ENCODE results near the gene CAP2.
A peak's percentile ranks its signal among the peaks of the same experiment; 100 is the strongest.
"Not testable (repeated sequence)": the region's sequence is repeated elsewhere in the genome, so short reads cannot be mapped to it uniquely, and the experiment has no call there.

CAP2 gene

DNA sequence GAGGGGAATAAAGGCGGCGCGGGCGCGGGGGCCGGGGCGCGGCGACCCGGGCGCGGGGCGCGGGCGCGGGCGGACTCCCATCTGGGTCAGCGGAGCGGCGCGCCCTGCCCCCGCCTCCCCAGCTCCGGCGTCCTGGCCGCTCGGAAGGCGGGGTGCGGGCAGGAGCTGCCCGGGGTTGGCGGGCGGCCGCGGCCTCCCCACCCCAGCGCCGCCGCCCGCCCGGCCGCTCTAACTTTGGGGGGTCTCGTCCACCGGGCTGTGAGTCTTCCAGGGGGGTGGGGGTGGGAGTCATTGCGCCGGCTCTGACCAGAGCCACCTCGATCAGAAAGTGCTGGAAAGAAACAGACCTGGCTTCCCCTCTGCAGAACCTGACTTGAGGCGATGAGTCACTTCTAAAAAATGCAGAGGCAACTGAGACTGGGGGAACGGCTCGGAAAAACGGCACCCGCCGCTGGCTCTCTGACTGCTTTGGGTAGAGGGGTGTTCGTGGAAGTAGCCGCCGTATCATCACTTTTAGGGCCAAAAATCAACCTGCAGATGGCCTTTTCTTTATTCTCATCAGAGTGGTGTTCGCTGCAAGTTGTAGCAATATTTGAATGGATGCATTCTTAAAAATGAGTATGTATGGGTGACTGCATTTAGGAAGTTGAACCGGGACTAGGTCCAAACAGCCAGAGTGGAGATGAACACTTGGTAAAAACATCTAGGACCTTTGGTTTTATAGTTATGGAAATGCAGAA lies 667 bp downstream of the CAP2 start:
- peak in 40 of 42 donors; percentile 14 to 79 (median 40) for DNase-seq
- intact Hi-C loops (cut with DNase I) = no loop called here

DNA sequence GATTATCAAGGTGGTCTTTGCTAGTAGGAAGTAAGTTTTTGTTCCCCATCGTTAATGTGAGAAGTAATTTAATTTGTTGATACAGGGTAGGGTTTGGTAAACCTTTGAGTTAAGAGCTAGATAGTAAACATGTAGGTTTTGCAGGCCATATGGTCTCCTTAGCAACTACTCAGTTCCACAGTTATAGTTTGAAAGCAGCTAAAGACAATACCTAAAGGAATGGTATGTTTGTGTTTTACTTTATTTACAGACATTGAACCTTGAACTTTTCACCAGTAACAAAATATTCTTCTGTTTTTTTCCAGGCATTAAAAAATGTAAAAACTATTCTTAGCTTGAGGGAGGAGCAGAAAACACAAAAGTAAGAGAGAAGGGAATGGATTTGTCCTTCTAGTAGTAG lies 1.7 kb downstream of the CAP2 start:
- no peak for DNase-seq
- intact Hi-C loops (cut with DNase I) = no loop called here

DNA sequence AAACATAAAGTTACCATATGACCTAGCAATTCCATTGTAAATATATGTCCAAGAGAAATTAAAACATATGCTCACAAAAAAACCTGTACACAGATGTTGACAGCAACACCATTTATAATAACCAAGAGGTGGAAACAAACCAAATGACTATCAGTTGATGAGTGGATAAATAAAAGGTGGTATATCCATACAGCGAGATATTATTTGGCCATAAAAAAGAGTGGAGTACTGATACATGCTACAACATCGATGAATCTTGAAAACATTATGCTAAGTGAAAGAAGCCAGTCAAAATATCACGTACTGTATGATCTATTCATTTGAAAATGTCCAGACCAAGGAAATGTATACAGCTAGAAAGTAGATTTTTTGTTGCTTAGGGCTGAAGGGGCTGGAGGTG lies 2.9 kb downstream of the CAP2 start:
- intact Hi-C loops (cut with DNase I) = no loop called here

GRCh38 chr6:17397764-17398194 lies 4.4 kb downstream of the CAP2 start:
- no peak for DNase-seq
- intact Hi-C loops (cut with DNase I) = no loop called here

More for the DNA sequence above, 2.9 kb downstream of the CAP2 start:
- no peak for DNase-seq

GRCh38 chr6:17405181-17405943 lies 12.0 kb downstream of the CAP2 start:
- intact Hi-C loops (cut with DNase I) = not testable (repeated sequence)

DNA sequence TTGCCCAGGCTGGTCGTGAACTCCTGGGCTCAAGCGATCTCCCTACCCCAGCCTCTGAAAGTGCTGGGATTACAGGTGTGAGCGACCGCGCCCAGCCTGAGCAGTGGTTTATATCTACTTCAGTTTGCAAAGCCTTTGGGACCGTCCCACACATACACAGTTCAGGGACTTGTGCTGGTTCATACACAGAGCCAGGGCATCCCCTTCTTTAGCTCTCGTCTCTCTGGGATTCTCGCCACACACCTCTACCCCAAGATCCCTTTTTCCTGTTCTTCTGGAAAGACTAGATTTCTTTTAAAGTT lies 12.5 kb downstream of the CAP2 start:
- intact Hi-C loops (cut with DNase I) = no loop called here
- DNase-seq = no peak

More at GRCh38 chr6:17405181-17405943, 12.0 kb downstream of the CAP2 start:
- not testable (repeated sequence) for DNase-seq

DNA sequence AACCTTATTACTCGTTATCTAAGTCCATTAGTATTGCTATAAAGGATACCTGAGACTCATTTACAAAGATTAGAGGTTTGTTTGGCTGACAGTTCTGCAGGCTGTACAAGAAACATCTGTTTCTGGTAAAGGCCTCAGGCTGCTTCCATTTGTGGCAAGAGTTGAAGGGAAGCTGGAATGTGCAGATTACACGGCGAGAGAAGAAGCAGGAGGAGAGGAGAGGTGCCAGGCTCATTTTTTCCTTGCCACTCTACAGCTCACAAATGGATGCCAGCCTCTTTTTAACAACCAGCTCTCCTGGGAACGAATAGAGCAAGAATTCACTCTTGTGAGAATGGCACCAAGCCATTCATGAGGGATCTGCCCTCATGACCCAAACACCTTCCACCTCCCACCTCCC lies 14.7 kb downstream of the CAP2 start:
- no peak for DNase-seq
- intact Hi-C loops (cut with DNase I) = no loop called here

DNA sequence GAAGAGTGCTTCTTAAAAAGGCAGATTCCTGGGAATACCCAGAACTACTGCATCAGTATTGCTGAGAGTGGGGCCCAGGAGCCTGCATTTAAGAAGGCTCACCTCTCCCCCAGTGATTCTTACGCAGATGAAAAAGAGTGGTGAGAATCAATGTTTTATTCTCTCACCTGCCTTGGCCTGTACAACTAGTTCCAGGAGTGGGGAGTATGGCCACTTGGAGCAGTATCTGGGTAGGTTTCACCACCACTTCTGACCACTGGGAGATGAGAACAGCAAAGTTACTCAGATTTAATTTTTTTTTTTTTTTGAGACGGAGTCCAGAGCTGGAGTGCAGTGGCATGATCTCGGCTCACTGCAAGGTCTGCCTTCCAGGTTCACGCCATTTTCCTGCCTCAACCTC lies 16.9 kb downstream of the CAP2 start:
- intact Hi-C loops (cut with DNase I) = no loop called here
- no peak for DNase-seq

DNA sequence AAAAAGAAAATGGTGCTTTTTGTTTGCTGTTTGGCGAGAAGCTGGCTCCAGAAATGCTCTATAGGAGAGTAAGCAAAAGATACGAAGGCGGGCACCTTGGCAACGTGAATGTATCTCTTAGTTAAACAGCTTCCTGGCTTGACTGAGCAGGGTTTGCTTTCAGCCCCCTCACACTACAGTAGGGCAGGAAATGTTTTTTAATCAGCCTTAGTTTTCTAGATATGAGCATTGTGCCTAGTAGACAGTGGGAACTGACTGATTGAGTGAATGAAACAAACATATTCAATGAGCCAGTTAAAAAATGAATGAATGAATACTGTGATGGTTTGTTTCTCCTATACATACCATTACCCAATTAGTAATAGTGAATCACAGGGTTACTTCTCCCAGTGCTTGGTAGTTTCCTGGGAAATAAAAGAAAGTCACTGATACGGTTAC lies 19.9 kb downstream of the CAP2 start:
- intact Hi-C loops (cut with DNase I) = no loop called here
- DNase-seq = peak in 19 of 42 donors; percentile 9 to 70 (median 27)

DNA sequence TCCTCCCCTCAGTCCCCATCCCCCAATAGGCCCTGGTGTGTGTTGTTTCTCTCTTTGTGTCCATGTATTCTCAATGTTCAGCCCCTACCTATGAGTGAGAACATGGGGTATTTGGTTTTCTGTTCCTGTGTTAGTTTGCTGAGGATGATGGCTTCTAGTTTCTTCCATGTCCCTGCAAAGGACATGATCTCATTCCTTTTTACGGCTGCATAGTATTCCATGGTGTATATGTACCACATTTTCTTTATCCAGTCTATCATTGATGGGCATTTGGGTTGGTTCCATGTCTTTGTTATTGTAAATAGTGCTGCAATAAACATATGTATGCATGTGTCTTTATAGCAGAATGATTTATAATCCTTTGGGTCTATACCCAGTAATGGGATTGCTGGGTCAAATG lies 21.0 kb downstream of the CAP2 start:
- intact Hi-C loops (cut with DNase I); DNase-seq: not testable (repeated sequence)

- intact Hi-C loops (cut with DNase I) = no loop called here
- DNase-seq = peak in 12 of 42 donors; percentile 11 to 46 (median 27)
Measured at GRCh38 chr6:17415321-17415720, 21.9 kb downstream of the CAP2 start.

GRCh38 chr6:17416806-17417205 lies 23.4 kb downstream of the CAP2 start:
- intact Hi-C loops (cut with DNase I) = no loop called here
- DNase-seq = no peak

DNA sequence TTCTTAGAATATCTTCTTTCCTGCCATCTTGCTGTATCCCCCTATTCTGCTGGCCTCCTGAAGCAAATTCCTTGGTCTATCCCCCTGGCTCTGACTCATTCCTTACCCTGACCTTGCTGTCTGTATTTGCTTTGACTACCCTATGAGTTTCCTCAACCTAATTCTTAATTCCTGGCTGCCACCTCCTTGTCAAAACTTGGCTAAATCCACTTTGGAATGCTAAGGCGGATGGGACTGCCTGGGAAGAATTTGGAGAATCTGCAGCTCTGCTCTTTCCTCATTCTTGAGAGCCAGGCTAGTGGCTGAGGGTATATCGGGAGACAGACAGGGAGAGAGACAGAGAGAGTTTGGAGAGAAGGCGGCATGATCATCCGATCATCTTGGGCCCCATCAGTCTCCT lies 24.4 kb downstream of the CAP2 start:
- no peak for DNase-seq
- intact Hi-C loops (cut with DNase I) = no loop called here

DNA sequence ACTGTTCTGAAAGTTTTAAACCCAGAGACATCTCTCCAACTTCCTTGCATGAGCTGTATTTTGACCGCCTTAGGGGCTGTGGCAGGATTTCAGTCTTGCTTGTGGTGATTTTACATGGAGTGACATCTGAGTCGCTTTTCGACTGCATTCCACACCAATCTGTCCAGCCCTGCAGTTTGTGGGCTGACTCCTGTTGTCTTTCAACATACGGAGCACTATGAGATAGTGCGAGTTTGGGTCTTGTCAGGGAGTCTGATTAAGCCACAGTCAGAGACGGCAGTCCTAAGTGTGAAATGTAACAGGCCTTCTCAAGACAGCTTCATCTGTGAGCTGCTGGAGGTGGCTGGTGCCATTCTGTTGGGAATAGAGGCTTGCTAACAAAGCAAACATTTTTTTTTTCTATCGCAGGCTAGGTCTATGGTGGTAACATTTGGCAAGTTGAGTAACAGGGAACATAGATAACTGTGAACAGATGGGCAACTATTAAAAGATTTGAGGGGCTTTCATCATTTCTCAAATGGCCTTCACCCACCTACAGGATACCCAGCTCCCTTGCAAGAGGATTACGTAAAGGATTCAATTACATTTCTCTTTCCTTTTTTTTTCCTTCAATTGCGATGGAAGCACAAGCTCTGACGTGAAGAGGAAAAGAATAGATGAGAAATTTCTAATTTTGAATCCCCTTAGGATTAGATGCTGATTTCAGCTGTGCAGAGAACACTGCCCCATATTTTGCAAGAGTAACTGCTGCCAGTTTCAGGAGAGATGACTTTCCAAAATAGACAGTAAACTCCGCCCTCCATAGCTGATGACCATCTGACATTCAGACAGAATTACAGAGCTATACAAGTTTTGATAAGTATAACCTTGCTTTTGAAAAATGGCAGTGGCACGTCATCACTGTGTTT lies 25.1 kb downstream of the CAP2 start:
- intact Hi-C loops (cut with DNase I) = no loop called here
- no peak for DNase-seq

DNA sequence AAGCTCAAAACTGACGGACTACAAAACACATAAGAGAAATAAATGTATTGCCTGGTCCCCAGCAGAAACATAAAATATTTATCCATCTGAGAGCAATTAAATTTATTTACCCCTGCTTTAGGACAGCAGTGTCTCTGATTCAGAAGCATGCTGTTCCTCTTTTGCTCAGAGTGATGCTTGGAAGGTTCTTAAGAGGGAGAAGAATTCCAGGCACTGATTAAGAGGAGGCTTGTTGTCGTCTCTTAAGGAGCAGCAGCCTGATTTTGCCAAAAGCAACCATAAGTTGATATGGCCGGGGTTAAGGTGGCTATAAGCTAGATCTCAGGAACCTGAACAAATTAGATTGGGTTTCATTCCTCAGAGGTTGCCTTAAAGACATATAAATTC lies 25.8 kb downstream of the CAP2 start:
- intact Hi-C loops (cut with DNase I) = no loop called here
- no peak for DNase-seq

DNA sequence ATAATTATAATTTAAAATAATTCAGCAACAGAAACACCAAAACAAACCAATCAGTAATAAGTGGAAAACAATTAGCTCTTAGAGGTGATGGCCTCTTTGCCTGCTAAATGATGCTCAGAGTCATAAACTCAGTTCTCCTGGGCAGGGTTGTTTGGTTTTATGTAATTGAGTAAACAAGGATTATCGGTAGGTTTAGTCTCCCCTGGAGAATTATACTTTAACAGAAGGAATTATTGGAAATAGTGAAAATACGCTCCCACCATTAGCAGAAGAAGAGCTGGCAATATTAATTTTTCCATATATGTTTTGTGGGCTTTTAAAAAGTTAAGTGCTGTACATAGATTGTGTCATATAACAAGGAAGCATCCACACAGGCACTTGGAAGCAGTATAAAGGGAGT lies 27.0 kb downstream of the CAP2 start:
- DNase-seq = no peak
- intact Hi-C loops (cut with DNase I) = no loop called here

DNA sequence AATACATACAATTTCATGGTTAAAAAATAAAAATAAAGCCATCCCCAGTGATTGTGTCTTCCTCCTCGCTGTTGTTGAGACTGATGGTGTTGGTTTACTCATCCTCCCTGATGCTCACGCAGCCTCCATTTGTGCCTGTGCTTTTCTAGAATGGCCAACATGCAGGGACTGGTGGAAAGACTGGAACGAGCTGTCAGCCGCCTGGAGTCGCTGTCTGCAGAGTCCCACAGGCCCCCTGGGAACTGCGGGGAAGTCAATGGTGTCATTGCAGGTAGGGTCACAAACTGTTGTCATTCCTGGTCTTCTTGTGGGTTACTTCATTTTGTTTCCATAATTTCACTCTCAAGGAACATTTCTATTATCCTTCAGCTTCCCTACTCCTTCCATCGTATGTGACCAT lies 28.0 kb downstream of the CAP2 start:
- no peak for DNase-seq
- intact Hi-C loops (cut with DNase I) = no loop called here

- no peak for DNase-seq
- intact Hi-C loops (cut with DNase I) = no loop called here
Measured at GRCh38 chr6:17423026-17423425, 29.6 kb downstream of the CAP2 start.

DNA sequence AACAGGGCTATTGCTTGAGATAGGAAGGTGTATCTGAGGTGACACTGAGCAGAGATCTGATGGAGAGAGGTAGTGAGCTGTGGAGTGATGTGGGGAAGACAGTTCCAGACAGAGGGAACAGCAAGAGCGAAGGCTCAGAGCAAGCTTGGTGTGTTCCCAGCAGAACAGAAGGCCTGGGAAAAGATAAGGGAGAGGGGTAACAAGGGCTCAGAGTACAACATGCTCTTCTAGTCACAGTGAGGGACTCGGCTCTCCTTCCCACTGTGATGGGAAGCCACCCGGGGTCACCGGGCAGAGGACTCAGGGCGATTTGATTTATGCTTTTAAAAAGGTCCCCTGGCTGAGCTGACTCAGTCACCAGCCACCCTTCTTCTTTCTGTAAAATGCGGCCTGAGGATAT lies 33.7 kb downstream of the CAP2 start:
- DNase-seq = no peak
- intact Hi-C loops (cut with DNase I) = no loop called here

GRCh38 chr6:17427617-17428016 lies 34.2 kb downstream of the CAP2 start:
- DNase-seq = no peak
- intact Hi-C loops (cut with DNase I) = no loop called here

All from head of caudate nucleus (tissue), 42 donors.